Measurements from ENCODE around the gene STIP1.

The STIP1 gene

DNA sequence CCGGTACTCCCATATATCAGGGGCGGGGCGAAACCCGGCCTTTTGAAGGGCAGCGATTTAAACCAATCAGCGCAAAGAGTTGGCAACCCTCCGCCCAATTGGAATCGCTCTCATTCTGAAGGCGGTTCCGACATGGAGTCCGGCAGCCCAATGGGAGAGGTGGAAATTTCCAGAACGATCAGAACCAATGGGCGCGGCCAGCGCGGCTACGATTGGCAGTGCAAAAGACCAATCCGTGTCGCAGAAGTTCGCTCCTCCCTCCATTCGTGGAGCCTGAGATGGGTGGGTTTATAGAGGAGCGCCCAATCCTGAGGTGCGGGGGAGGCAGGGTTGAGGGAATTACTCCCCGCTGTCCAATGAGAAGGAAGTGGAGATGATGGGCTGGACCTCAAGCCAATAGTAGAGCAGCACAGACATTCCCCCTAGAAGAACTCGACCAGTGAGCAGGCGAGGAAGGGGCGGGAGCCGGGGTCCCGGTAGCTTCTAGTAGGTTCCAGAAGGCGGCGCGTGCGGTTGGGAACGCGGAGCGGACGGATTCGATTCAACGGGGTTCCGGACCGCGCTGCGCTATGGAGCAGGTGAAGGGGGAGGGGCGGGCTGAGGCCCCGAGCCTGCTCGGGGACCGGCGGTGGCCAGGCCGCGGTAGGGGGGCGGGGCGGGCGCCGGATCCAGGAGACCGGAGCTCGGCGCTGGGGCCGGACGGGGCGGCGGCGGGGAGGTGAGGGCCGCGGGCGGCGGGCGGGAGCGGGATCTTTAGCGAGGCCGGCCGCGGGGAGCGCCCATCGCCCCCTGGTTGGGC, at the start of gene STIP1:
TSS of gene STIP1 (plus strand) at position 479 of the 799 bp plus-strand sequence. CDS start at position 570, 91 bp downstream.
- peak; percentile 99 for DNase-seq (ENCODE audit: low spot score)

DNA sequence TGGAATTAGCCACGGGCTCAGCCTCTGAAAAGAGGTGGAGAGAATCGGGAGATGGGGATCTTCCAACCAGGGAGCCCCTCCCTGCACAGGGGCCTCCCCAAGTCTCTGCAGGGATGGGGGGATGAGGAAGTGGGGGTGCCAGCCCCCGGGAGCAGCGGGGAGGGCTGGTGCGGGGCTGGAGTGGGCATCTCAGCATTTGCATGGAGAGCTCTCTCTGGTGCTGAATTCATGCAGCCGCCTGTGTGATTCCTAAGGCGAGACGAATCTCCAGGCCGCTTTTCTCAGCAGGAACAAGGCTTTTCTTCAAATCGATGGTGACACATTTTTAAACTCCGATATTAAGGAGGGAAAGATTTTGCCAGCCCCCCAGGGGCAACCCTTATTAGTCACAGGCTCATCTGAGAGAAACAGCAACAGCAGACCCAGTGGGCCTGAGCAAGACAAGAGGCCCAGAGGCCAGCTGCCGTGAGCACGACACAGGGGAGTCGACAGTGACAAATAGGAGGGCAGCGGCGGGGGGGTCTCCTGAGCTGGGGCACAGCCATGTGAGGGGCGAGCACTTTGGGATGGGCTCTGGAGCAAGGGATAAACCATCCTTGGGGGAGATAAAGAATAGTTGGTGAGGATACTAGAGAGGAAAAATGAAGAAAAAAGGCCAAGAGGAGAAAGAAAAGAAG, 49.1 kb upstream of the STIP1 start:
- no peak for DNase-seq (ENCODE audit: low spot score)

DNA sequence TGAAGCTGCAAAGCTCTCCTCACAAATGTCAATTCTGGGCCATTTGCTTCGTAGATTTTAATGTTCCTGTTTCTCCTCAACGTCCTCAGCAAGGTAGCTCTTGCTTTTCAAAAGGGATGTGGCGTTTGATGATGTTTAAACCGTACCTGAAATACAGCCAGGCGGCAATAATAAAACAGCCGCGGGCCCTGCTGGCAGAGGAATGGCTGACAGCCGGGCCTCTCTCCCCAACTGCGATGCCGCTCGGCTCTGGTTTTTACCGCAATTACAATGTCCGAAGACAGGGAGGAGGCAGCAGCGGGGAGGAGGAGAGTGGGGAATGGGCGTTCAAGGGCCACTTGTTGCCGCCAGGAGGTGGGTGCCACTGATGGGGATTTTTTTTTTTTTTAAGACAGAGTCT, 47.6 kb upstream of the STIP1 start:
- DNase-seq (ENCODE audit: low spot score) = no peak

DNA sequence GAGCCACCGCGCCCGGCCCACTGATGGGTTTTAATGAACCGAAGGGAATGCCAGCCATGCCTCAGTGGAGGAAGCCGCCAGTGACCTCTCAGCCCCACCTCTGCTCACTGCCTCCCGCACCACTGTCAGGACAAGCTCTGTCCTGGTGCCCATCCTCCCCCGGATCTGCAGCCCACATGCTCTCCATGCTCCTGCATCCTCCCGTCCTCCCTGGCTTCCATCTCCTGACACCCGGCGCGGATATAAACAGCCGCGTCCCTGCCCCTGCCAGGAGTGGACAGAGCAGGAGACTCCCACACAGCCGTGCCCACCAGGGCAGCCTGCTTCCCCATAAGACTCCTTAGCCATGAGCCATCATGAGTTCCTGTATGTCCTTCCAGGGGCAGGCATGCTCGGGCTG, 46.9 kb upstream of the STIP1 start:
- DNase-seq (ENCODE audit: low spot score) = no peak

DNA sequence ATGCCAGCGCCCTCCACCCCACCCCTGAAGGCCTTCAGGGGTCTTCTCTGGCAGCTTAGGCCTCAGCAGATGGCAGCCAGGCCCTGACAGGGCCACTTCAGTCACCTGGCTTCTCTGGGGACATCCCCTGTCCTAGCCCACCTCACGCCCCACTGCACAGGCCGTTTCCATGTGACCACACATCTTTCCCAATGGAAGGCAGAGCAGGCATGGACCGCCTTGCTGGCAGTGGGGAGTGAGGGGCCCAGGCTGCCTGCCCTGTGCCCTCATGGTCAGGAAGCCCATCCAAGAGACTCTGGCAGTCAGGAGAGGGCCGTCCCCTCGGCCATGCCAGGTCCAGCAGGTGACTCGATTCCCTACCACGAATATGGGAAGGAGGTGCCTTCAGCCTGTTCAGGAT, 45.9 kb upstream of the STIP1 start:
- no peak for DNase-seq (ENCODE audit: low spot score)

DNA sequence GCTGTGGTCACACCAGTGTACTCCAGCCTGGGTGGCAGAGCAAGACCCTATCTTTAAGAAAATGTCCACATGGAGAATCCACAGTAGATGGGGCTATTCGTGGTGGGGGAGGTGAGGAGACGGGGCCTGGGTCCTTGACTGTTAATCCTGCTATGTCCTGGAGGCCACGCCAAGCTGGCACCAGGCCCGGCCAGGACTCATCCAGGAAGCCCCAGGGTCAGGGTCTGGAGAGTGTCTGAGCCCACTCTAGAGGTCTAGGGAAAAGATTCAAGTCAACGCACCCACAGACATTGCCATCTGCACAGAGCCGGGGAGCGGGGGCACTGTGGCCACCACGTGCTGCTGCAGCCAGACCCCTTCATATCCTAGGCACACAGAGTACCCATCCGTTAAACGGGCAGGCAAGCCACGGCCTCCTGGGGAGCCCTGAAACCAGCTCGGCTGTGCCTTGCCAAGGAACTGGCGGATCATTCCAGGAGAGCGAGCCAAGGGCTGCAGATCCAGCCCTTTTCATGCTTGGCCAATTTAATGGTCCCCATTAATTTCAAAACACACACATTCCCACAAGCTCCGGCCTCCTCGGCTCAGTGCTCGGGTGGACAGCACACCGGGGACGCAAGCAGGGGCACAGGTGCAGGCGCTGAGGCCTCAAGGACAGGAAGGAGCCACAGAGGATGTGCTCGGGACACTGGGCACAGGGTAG, 44.7 kb upstream of the STIP1 start:
- DNase-seq (ENCODE audit: low spot score) = no peak

DNA sequence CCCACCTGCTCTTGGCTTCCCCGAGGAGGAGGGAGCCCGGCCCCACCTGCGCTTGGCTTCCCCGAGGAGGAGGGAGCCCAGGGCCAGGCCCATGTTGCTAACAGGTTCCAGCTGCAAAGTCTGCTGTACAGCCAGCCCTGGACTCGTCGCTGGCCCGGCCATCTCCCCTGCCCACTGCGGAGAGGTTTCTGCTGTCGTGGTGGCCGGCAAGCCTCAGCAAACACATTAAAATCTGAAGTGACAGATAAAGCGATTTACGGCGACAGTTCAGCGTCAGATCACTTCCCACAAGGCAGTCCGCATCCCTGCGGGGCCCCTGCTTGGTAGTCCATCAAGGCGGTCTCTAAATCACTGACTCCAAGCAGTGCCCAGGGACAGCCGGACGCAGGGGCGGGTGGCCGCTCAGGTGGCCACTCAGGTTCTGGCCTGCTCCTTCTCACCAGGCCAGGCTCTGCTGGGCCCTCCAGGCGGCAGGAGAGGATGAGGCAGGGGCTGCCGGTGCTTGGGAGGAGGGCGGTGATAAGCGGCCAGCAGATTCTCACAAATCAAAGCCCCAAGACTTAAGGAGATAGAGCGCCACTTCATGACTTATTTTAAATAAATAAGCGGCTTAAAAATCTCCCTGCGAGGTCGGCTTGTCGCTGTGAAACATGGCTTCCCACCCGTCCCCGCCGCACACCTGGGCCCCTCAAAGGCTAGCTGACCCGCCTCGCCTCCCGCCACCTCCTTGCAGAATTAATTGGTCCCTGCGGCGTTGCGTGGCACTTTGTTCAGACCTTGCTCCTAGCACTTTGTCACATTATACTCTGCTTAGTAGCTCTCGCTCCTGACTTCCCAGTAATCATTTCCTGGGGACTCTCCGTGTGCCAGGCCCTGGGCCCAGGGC, 41.1 kb upstream of the STIP1 start:
- no peak for DNase-seq (ENCODE audit: low spot score)

DNA sequence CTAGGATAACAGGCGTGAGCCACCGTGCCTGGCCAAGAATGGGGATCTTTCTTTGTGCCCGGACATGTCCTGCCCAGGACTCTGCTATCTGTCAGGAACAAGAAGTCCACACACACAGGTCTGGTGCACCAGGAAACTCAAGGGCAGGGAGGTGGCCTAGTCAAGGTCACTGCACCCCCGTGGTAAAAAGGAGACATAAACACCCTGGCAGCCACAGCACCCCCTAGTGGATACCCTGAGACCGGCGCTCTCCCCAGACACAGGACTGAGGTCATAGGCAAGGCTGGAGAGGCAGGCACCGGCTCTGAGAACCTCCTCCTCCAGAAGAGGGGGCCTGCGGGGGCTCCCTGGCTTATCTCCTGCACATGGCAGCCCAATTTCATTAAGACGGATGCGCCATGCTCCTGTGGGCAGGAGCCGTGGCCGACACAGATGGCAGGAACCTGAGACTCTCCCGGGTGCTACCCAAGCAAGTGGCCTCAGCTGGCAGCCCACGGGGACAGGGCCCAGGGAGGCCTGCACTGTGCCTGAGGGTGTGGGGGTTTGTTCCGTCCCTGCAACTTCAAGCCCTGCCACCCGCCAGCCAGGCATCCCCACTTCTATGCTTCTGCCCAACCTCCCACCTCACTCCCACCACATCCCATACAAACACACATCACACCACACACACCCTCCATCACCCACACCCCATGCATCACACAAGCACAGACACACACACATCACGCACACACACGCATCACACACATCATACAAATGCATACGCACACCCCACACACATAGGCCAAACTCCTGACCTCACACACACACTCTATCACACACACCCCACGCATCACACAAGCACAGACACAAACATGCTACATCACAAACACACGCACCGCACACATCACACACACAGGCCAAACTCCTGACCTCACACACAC, 39.7 kb upstream of the STIP1 start:
- DNase-seq (ENCODE audit: low spot score) = peak; percentile 72

DNA sequence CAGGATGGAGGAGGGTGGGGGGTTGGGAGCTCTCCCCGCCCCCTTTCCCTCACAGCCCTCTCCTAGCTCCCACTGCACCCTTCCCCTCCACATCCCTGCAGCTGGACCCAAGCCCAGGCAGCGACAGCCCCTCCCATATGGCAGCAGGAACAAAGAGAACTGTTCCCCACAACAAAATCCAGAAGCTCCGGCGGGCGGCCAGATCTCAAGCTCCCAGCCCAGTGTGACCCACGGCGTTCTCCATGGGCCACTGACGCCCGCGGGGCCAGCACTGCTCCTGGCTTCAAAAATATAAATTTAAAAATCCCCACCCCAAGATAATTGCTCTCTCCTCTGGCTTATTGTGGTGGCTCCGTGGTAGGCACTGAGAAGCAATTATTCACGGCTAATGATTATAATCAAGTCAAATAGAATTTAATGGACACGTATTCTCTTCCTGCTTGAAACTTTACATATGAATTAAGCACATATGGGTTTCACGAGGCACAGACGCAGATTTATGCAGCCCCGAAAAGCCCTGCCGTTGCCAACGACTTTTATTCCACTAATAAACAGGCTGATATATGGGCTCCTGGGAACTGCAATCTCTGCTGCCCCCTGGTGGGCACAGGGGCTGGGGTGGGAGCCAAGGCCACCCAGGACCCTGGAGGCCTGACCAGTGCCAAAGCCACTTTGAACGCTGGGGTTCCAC, 37.6 kb upstream of the STIP1 start:
- peak; percentile 87 for DNase-seq (ENCODE audit: low spot score)

DNA sequence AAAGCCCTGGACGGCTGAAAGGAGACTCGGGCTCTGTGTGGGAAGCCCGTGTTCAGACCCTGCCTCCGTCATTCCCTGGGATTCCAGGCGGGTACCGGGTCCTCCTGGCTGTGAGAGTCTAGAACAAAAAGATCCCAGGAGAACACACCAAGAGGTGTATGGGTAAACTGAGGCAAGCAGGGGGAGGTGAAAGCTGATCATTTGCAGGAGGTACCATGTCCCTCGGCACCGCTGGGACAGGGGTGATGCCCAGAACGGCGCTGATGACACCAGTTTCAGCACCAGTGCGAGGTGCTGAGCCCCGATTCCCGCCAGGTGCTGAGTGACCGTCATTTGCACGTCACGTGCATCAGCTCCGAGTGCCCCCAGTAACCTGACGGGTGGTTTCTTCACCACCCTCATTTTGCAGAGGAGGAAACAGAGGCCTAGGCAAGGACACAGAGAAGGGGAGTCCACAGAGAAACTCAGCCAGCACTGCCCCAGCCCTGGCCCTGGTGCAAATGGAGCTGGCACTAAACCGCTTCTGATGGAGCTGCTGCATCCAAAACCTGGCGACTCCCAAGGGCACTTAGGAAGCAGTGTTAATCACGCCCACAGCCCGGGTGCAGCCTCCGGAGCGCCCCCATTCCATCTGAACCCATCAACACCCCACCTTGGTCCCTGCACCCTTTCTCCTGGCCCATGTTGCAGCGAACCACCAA, 36.9 kb upstream of the STIP1 start:
- DNase-seq (ENCODE audit: low spot score) = no peak

DNA sequence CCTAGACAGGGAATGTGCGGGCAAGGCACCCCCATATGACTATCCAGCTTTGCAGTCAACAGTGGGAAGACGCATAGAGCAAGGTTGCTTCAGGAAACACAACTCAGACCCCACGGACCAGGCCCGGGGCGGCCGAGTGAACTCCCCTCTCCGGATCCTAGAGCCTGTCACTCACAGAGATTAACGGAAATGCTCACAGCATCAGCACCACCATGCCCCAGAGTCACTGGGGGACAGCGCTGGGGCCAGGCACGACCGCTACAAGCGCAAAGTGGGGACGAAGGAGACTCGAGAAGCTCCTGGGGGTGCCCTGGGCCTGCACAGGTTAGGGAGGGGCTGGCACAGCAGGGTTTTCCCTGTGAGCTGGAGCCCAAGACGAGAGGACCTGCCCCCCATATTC, 35.9 kb upstream of the STIP1 start:
- no peak for DNase-seq (ENCODE audit: low spot score)

DNA sequence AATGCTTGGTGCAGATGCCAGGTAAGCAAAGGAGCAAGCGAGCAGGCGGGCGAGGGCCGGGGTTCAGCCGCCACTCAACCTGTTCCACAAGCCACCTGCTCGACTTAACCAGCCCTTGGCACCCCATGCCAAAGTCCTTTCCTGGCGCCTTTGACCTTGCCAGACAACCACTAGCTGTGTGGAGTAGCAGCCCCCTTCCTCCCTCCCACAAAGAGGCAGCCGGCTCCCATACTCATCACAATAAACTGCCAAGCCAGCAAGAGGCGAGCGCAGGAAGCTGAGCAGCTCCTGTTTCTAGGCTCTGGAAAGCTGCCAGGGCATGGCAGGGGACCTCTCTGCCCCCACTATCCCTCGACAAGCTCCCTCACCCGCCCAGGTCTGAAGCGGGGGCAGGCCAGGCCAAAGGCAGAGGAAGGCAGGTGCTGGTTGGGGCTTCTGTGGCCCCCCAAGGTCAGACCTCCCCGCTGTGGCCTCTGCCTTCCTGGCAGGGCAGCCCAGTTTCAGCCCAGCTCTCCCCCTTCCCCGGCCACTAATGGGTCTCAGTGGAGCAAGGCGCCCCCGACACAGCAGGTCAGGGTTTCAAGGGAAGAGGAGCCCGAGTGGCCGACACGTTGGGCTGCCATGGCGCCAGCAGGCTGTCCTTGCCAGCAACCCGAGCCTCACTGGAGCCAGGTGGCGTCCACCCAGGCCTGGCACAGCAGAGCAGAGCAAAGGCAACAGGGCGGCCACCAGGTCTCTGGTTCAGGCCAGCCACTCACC, 35.3 kb upstream of the STIP1 start:
- no peak for DNase-seq (ENCODE audit: low spot score)

DNA sequence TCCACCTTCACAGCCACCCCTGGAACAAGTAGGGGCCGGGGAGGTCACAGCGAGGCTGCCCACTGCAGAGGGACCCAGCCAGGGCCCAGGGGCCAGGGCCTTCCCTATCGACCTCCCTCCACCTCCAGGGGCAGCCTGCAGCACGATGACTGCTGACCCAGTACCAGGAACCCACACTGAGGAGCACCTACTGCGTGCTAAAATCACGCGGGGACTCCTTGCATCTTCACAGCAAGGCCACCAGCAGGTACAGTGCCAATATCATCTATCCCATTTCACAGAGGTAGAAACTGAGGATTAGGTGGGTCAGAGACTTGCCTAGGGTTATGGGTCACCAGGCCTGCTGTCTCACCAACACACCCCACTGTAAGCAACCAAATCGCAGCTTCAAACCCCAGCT, 34.6 kb upstream of the STIP1 start:
- DNase-seq (ENCODE audit: low spot score) = no peak

DNA sequence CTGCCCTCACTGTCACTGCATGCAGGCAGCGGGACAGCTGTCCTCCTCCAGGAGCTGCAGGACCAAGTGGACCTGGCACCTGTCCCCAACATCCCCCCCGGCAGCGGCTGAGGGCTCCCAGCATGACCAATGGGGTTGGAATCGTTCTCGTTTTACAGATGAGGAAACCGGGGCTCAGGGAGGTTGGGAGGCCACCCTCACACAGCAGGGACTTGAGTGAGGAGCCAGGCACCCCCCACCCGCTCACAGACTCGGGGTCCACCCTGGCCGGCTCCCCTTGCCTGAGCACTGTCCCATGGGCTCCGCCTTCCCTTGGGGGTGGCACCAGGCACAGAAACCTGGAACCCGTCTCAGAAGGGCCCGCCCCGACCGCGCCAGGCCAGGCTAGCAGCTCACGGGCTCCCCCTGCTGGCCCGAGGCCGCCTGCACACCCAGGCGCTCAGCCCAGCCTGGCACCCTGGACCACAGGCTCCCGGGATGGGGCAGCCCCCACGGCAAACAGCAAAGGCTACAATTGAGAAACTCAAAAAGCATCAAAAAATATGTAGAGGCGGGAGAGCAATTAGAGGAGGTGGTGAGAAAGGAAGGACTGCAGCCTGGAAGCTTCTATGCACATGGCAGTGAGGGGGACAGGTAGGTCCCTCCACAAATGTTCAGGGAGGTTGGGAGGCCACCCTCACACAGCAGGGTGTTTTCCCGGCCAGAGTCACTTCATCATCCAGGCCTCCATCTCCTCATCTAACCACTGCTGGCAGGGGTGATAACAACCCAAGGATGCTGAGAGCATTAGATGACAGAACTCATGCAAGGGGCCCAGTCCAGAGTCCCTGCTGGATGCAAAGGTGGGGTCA, 32.9 kb upstream of the STIP1 start:
- peak; percentile 86 for DNase-seq (ENCODE audit: low spot score)

DNA sequence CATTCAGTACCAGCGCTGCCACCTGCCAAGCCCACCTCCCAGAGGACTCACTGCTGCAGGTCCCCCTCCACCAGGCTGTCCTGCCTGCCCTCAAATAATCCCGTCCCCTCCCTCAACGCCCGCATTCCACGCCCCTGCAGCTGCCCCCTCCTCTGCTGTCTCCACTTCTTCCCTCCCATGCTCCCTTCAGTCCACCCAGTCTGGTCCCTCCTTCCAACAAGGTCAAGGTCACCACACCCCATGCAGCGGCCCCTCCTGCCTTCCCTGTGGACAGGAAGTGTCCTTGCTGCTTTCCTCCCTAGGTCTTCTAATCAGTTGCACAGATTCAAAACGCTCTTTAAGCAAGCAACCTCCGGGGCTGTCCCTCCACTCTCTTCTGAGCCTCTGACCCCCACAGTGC, 32.2 kb upstream of the STIP1 start:
- no peak for DNase-seq (ENCODE audit: low spot score)

DNA sequence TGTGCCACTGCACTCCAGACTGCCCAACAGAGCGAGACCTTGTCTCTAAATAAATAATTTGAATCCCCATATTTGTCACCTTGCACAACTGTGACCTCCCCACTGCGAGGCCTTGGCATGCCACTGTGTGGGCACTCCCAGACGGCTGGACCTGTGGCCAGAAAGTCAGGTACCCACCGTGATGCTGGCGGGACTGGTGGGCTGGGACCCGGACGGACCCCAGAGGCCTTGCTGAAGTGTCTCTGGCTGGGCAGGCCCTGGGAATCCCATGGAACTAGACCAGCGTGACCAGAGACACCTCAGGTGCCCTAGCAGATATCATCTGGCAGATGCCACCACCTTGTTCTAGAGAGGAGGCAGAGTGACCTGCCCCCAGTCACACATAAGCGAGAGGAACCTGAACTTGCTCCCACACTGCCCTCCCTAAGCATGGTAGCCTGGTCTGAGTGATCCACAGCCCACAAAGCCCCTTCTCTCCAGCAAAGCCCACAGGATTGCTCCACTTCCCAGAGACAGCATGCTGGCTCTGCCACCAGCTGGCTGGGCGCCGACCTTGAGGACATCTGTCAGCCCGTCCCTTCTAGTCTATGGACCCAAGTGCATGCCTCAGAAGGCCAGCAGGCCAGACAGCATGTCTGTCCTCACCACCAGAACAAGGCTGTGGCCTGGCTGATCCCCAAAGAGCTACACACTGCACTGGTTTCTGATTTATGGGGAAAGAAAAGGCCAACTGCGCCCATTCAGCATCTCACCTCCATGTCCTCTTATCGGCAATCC, 29.5 kb upstream of the STIP1 start:
- DNase-seq (ENCODE audit: low spot score) = no peak

All from ecto neural progenitor cell (in vitro differentiated cells).